Ectodermal cell (in vitro differentiated cells): Measurements from ENCODE around the gene PDF.
"Not testable (repeated sequence)": the region's sequence is repeated elsewhere in the genome, so short reads cannot be mapped to it uniquely, and the experiment has no call there.

ENCODE experiments used
- H3K27ac ChIP-seq: 2 replicates; pipeline ENCODE4 v1.7.0; 2013; ENCODE audit warnings: mild to moderate bottlenecking, low read depth, low read length; ENCODE audit not compliant: insufficient read depth, poor library complexity, severe bottlenecking
- H3K27me3 ChIP-seq: 2 replicates; pipeline ENCODE4 v1.7.0; 2013; ENCODE audit warnings: mild to moderate bottlenecking, low read length; ENCODE audit not compliant: insufficient read depth, control insufficient read depth, poor library complexity, severe bottlenecking
- H3K36me3 ChIP-seq: one replicate; pipeline ENCODE4 v1.7.0; 2013; ENCODE audit warnings: low read length; ENCODE audit not compliant: control insufficient read depth, insufficient read depth
- H3K4me1 ChIP-seq: one replicate; pipeline ENCODE4 v1.7.0; 2013; ENCODE audit warnings: low read length; ENCODE audit not compliant: control insufficient read depth, insufficient read depth
- H3K4me3 ChIP-seq: 2 replicates; pipeline ENCODE4 v1.7.0; 2013; ENCODE audit warnings: low read depth, low read length, control low read depth; ENCODE audit not compliant: insufficient read depth
- H3K9me3 ChIP-seq: 2 replicates; pipeline ENCODE4 v1.7.0; 2013; ENCODE audit warnings: mild to moderate bottlenecking, low read length, moderate library complexity; ENCODE audit not compliant: control insufficient read depth
- WGBS, 2 experiments: methylation state at CpG; one replicate each; pipeline ENCODE4 v1.1.7; 2013; ENCODE audit warnings: missing lambda C conversion rate in 2 of 2; 5-methylcytosine and 5-hydroxymethylcytosine counted together

The PDF gene

DNA sequence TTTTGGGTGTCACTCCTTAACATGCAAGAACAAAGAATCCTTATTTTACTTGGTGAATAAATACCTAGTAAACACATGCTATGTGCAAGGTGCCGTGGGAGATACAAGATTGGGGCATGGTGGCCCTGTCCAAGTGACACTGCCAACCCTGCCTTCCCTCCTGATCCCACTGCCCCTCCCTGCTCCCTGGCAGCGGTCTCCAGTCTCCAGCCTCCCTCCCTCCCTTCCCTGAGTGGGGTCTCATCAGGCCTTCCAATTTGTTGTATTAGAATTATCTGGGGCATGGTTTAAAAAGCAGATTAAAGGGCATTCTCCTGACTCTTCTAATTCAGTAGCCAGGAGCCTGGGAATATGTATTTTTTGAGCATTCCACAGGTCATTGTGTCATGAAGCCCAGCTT is 33.7 kb upstream of the PDF start:
- Histone ChIP-seq H3K36me3 (peaks cover 31% of the 10 kb centered on the region), H3K9me3 (no peaks in the 10 kb centered on the region), H3K27me3 (no peaks in the 10 kb centered on the region), H3K27ac (no peak overlapping the region), H3K4me3 (no peak overlapping the region), H3K4me1 (no peaks in the 10 kb centered on the region)
- 88 to 95% methylated on average over 1 to 2 of the region's 2 CpGs for WGBS, 2 experiments

- no peak overlapping the region for H3K4me3 ChIP-seq
- no peaks in the 10 kb centered on the region for H3K27me3 ChIP-seq
- H3K9me3 ChIP-seq: no peaks in the 10 kb centered on the region
- no peaks in the 10 kb centered on the region for H3K4me1 ChIP-seq
- WGBS, 2 experiments: 93 to 97% methylated on average over 5 of the region's 5 CpGs
- peaks cover 28% of the 10 kb centered on the region for H3K36me3 ChIP-seq
- H3K27ac ChIP-seq: no peak overlapping the region
Observed at GRCh38 chr16:69363281-69363717, 32.9 kb upstream of the PDF start.

DNA sequence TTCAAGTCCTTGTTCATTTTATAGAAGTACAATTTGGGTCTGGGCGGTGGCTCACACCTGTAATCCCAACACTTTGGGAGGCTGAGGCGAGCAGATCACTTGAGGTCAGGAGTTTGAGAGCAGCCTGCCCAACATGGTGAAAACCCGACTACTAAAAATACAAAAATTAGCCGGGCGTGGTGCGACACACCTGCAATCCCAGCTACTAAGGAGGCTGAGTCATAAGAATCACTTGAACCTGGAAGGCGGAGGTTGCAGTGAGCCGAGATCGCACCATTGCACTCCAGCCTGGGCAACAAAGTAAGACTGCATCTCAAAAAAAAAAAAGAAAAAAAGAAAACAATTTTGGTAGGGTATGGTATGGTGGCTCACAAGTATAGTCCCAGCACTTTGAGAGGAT is 29.7 kb upstream of the PDF start:
- not testable (repeated sequence) for H3K4me1 ChIP-seq, H3K27me3 ChIP-seq, H3K4me3 ChIP-seq, H3K27ac ChIP-seq, H3K9me3 ChIP-seq
- WGBS, 2 experiments: 94 to 95% methylated on average over 9 of the region's 9 CpGs
- H3K36me3 ChIP-seq: peaks cover 11% of the 10 kb centered on the region

- peaks cover 11% of the 10 kb centered on the region for H3K36me3 ChIP-seq
- H3K27me3 ChIP-seq: no peaks in the 10 kb centered on the region
- 92% methylated on average over 12 of the region's 12 CpGs for WGBS, 2 experiments
- no peaks in the 10 kb centered on the region for H3K9me3 ChIP-seq
- H3K4me3 ChIP-seq: no peak within 1 kb of the TSS
- H3K4me1 ChIP-seq: no peaks in the 10 kb centered on the region
- H3K27ac ChIP-seq: no peak within 1 kb of the TSS
Observed at GRCh38 chr16:69351309-69352027, 21.1 kb upstream of the PDF start, which contains the start of gene TMED6. TSS of gene TMED6 (minus strand) at chr16:69351786. CDS start at chr16:69351753, 33 bp downstream.

GRCh38 chr16:69350536-69351133 is 20.2 kb upstream of the PDF start:
- no peaks in the 10 kb centered on the region for H3K9me3 ChIP-seq
- no peak overlapping the region for H3K4me3 ChIP-seq
- no peaks in the 10 kb centered on the region for H3K27me3 ChIP-seq
- no peaks in the 10 kb centered on the region for H3K4me1 ChIP-seq
- H3K27ac ChIP-seq: no peak overlapping the region
- H3K36me3 ChIP-seq: peaks cover 3% of the 10 kb centered on the region
- 96 to 97% methylated on average over 5 to 6 of the region's 6 CpGs for WGBS, 2 experiments

GRCh38 chr16:69349536-69349935 is 19.1 kb upstream of the PDF start:
- H3K9me3 ChIP-seq: no peaks in the 10 kb centered on the region
- H3K36me3 ChIP-seq: no peaks in the 10 kb centered on the region
- H3K4me1 ChIP-seq: no peaks in the 10 kb centered on the region
- H3K4me3 ChIP-seq: no peak overlapping the region
- WGBS, 2 experiments: 93% methylated on average over 10 of the region's 10 CpGs
- no peak overlapping the region for H3K27ac ChIP-seq
- H3K27me3 ChIP-seq: no peaks in the 10 kb centered on the region

- H3K9me3 ChIP-seq: no peaks in the 10 kb centered on the region
- no peaks in the 10 kb centered on the region for H3K27me3 ChIP-seq
- no peaks in the 10 kb centered on the region for H3K4me1 ChIP-seq
- H3K4me3 ChIP-seq: no peak overlapping the region
- no peak overlapping the region for H3K27ac ChIP-seq
- WGBS, 2 experiments: 88 to 98% methylated on average over 6 of the region's 6 CpGs
- peaks cover 4% of the 10 kb centered on the region for H3K36me3 ChIP-seq
Observed at GRCh38 chr16:69348222-69348621, 17.8 kb upstream of the PDF start.

- no peaks in the 10 kb centered on the region for H3K9me3 ChIP-seq
- 93 to 96% methylated on average over 6 of the region's 6 CpGs for WGBS, 2 experiments
- no peak overlapping the region for H3K27ac ChIP-seq
- no peak overlapping the region for H3K4me3 ChIP-seq
- peaks cover 11% of the 10 kb centered on the region for H3K36me3 ChIP-seq
- no peaks in the 10 kb centered on the region for H3K4me1 ChIP-seq
- H3K27me3 ChIP-seq: no peaks in the 10 kb centered on the region
Observed at GRCh38 chr16:69346683-69347082, 16.3 kb upstream of the PDF start.

- WGBS, 2 experiments: 89 to 95% methylated on average over 3 to 4 of the region's 4 CpGs
- H3K4me1 ChIP-seq: peaks cover 3% of the 10 kb centered on the region
- no peak overlapping the region for H3K4me3 ChIP-seq
- H3K27ac ChIP-seq: no peak overlapping the region
- H3K27me3 ChIP-seq: no peaks in the 10 kb centered on the region
- H3K36me3 ChIP-seq: peaks cover 17% of the 10 kb centered on the region
- H3K9me3 ChIP-seq: no peaks in the 10 kb centered on the region
Observed at GRCh38 chr16:69345923-69346322, 15.5 kb upstream of the PDF start.

GRCh38 chr16:69344171-69344570 is 13.8 kb upstream of the PDF start:
- Histone ChIP-seq H3K36me3 (peaks cover 17% of the 10 kb centered on the region), H3K4me1 (peaks cover 6% of the 10 kb centered on the region), H3K4me3 (no peak overlapping the region), H3K9me3 (no peaks in the 10 kb centered on the region), H3K27me3 (no peaks in the 10 kb centered on the region), H3K27ac (no peak overlapping the region)
- 94 to 95% methylated on average over 5 of the region's 5 CpGs for WGBS, 2 experiments
